A673 (cell line): ENCODE data around the gene GREB1L.

Source experiments
- EZH2 ChIP-seq: fragments of 200-600 bp; sonication (generic); IDR thresholded peaks from 2 replicates; pipeline ENCODE4 v1.6.1; 2017; ENCODE audit warnings: borderline replicate concordance, low read depth, mild to moderate bottlenecking, mixed read lengths, antibody characterized with exemption, low read length; ENCODE audit not compliant: poor library complexity, severe bottlenecking
- TF ChIP-seq, protein P1 (sequence below): fragments of 300-800, 200-600 bp; sonication (generic); conservative IDR thresholded peaks from 2 replicates; pipeline ENCODE4 v1.5.1; 2017; ENCODE audit warnings: low read depth, mild to moderate bottlenecking, antibody characterized with exemption, low read length, moderate library complexity, mixed read lengths

- TF ChIP-seq, protein P1, sequence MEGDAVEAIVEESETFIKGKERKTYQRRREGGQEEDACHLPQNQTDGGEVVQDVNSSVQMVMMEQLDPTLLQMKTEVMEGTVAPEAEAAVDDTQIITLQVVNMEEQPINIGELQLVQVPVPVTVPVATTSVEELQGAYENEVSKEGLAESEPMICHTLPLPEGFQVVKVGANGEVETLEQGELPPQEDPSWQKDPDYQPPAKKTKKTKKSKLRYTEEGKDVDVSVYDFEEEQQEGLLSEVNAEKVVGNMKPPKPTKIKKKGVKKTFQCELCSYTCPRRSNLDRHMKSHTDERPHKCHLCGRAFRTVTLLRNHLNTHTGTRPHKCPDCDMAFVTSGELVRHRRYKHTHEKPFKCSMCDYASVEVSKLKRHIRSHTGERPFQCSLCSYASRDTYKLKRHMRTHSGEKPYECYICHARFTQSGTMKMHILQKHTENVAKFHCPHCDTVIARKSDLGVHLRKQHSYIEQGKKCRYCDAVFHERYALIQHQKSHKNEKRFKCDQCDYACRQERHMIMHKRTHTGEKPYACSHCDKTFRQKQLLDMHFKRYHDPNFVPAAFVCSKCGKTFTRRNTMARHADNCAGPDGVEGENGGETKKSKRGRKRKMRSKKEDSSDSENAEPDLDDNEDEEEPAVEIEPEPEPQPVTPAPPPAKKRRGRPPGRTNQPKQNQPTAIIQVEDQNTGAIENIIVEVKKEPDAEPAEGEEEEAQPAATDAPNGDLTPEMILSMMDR, result no peak
- no peak for TF ChIP-seq EZH2
These were observed 58.2 kb downstream of the GREB1L start for GRCh38 chr18:21300035-21300907.
